GM18508 (cell line): ENCODE results near the gene RIBC2.
"Not testable (repeated sequence)": the region's sequence is repeated elsewhere in the genome, so short reads cannot be mapped to it uniquely, and the experiment has no call there.

ENCODE experiments used
- ATAC-seq: cut with Tn5 transposase; IDR thresholded peaks from one replicate; pipeline ENCODE4 v1.9.1; 2021; ENCODE audit warnings: moderate number of reproducible peaks; ENCODE audit not compliant: insufficient read depth, unreplicated experiment

The RIBC2 gene, protein sequence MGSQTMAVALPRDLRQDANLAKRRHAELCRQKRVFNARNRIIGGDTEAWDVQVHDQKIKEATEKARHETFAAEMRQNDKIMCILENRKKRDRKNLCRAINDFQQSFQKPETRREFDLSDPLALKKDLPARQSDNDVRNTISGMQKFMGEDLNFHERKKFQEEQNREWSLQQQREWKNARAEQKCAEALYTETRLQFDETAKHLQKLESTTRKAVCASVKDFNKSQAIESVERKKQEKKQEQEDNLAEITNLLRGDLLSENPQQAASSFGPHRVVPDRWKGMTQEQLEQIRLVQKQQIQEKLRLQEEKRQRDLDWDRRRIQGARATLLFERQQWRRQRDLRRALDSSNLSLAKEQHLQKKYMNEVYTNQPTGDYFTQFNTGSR

DNA sequence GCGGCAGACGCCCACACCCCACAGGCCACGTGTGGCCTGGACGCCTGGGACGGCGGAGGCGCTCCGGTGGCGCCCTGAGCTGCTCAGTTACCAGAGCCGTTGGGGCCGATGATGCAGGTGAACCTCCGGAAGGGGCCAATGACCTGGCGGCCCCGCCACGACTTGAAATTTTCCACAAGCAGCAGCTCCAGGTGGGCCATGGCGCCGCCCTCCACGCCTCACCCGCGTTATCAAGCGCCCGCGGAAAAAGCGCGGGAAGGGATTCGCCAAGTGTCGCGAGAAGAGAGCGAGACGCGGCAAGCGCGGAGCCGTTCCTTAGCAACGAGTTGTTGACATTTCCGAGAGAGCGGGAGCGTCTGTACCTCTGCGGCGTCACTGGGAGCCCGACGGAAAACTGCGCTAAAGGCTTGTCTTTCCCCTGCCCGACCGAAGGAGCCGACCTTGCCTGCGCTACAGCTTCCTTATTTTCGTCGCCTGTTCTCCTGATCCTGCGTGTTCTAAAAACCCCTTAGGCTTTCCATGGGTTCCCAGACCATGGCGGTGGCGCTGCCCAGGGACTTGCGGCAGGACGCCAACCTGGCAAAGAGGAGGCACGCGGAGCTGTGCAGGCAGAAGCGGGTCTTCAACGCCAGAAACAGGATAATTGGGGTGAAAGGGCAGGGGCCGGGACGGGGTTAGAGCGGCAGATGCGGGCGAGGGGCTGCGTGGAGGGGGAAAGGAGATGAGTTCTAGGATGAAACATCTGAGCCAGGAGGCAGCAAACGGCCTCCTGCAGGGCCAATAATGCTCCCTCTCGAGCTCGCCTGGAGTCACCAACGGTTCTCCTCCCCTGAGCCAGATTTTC is at the start of gene RIBC2, which contains the start of gene SMC1B:
TSS of gene RIBC2 (plus strand) at position 326 of the 844 bp plus-strand sequence. CDS start at position 520, 194 bp downstream.
TSS of gene SMC1B (minus strand) at position 232 of the 844 bp plus-strand sequence. CDS start at position 200, 32 bp downstream.
- ATAC-seq, result no peak

DNA sequence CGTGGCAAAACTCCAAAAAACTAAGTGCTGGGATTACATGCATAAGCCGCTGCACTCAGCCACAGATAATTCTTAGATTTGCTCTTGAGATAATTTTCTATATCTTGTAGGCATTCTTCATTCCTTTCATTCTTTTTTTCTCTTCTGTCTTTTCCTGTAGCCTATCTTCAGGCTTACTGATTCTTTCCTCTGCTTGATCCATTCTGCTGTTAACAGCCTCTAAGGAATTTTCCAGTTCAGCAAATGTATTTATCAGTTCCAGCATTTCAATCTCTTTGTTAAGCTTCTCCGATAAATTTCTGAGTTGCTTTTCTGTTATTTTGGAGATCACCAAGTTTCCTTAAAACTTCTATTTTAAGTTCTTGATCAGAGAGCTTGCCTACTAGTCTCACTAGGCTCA is 46.8 kb upstream of the RIBC2 start:
- no peak for ATAC-seq

DNA sequence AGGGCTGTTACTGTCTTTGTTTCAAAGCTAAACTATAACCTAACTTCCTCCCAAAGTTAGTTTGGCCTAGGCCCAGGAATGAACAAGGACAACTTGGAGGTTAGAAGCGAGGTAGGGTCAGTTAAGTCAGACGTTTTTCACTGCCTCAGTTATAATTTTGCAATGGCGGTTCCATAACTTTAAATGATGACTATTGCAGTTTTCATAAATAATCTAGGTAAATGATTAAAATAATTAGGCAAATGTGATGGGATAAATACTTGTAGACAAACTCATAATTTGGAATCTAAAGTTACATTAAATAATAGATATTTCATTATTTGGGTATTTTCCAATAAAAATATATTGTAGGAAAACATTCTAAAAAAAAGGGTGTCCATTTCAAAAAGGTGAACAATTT is 39.9 kb upstream of the RIBC2 start:
- ATAC-seq, result not testable (repeated sequence)

DNA sequence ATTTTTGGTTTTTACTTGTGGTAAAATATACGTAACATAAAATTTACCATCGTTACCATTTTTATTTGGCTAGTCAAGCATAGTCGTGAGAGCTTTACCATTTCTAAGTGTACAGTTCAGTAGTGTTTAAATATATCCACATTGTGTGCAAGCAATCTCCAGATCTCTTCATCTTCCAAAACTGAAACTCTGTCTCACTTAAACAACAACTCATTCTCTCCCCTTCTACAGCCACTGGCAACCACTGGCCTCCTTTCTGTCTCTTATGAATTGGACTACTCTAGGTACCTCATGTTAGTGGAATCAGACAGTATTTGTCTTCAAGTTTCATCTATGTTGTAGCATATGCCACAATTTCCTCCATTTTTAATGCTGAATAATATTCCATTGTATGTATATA is 37.5 kb upstream of the RIBC2 start:
- ATAC-seq, result no peak

DNA sequence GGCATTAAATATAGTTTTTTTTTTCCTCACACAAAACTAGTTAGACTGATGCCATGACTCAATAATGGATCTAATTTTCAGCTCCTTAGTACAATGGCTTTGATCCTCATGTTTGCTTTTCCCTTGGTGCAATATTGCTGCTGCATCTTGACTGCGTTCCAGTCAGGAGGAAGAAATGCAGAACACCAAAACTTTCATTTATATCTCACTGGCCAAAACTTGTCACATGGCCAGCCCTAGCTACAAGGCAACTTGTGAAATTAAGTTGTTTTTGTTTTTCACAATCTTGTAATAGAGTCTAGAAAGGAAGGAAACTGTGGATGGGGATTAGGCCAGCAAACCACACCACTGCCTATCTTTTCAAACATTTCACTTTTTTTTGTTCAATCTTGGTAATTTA is 36.8 kb upstream of the RIBC2 start:
- no peak for ATAC-seq

DNA sequence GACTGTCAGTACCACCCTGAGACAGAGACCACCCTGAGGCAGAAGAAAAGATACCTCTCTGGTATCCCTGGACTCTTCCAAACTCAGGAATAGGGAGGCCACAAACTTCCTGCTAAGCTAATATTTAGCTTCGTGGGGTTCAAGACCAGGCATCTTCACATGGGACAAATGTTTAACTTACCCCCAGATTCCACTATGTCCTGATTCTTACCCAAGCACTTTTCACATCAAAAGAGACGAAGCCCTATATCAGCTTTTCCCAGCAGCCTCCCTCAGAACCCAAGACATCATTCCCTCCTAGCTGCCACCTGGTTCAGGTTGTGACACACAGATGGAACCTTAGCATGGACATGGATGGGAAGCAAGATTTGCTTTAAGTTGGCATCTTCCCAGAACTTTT is 32.1 kb upstream of the RIBC2 start:
- no peak for ATAC-seq

DNA sequence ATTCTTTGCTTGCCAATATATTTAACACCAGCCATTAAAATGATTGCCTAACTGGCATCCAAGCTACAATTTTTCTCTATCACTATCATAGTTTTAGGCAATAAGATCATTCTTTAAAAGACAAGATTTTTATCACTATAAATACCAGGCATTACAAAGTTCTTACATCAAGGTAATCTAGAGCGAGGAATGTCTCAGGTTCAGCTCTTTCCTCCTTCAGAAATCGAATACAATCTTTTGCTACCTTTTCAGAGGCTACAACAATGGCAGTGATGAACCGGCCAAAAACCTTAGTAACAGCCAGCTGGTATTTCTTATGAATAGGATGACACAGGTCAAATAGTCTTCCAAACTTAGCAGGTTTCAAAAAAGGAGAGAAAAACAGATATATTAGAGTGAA is 23.9 kb upstream of the RIBC2 start:
- no peak for ATAC-seq

DNA sequence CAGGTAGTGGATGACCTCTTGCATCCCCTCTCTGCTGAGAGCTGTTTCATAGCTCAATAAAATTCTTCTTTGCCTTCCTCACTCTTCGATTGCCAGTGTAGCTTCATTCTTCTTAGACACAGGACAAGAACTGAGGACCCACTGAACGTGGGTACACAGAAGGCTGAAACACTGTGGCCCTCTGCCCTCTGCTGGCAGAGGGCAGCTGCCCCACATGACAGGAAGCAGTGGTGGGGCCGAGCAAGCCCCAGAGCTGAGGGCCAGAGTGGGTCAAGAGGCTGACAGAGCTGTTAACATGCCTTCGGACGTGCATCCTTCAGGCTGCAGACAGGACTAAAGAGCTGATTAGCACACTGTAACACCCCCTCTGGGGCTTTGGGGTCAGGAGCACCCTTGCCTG is 15.7 kb upstream of the RIBC2 start:
- ATAC-seq, result no peak

DNA sequence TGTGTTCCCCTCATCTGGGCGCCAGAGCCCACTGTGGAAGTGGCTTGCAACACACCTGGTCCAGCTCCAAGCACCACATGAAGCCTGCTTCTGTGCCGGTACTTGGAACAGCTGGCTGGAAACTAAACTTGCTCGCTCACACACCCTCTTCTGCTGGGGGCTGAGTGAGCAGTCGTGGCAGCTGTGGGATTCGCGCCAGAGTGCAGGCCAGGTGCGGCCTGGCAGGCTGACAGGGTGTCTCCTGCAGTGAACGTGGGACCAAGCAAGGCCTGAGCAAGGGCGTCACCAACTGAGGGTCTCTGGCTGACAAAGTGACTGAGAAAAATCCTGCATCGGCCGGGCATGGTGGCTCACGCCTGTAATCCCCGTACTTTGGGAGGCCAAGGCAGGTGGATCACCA is 15.3 kb upstream of the RIBC2 start:
- ATAC-seq, result no peak

DNA sequence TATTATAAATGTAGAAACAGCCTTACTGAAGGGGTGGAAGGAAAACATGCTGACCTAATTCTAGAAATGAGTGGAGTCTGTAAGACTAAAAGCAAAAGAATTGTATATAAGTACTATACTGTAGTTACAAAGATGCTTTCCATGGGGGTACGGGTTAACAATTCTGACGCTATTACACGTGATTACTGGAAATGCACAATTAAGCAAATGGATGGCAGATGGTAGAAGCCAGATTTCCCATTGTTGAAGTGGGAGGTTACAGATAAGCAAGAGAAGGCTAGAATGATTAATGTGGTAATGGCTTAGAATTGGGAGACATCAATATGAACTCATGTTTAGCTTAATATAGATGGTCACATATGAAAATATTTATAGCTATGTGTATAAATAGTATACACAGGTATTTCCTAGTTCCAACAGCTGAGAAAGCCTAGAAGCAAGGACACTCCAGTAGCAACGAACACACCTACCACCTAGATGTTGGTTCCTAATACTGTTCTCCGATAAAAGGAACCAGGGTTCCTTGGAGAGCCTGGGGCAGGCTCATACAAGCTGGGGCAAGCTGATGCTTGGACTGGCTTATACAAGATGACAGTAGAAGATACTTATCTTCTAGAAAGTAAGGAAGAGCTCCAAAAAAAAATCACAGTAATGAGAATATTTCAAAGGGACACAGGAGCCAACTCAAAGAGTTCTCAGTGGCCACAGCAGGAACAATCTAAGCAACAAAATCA is 13.6 kb upstream of the RIBC2 start:
- no peak for ATAC-seq

DNA sequence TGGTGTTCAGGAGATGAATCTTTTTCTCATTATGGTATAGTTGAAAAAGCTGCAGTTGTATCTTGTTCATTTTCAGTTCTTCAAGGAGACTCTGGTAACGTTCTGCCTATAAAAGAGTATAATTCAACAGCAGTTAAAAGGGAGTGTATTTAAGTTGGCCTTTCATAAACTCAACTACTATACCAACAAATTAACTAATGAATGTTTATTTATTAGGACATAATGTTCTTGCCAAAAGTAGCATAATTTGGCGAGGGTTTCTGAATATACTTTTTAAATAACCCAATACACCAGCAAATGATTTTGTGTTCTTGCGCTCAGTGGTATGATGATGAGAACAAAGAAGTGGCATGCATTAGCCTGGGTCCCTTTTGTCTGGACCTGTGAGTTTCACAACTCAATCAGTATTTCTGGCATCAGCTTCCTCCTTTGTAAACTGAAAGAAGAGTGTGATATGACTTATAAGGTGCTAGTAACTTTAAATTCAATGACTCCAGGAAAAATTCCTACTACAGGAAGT is 11.0 kb upstream of the RIBC2 start:
- no peak for ATAC-seq

DNA sequence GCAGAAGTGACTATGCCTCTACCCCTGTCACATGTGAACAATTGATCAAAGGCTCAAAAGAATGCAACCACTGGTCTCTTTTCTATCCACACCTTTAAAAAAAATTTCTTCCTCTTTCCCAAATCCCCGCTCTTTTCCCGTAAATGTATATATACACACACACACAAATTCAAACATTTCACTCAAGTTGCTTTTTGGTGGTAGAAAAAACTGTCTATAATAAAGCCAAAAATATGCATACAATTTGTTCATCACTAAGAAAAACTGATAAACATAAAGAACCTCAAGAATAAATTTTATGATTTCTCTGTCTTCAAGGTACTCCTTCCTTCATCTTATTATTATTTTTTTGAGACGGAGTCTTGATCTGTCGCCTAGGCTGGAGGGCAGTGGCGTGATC is 5.7 kb upstream of the RIBC2 start:
- no peak for ATAC-seq

DNA sequence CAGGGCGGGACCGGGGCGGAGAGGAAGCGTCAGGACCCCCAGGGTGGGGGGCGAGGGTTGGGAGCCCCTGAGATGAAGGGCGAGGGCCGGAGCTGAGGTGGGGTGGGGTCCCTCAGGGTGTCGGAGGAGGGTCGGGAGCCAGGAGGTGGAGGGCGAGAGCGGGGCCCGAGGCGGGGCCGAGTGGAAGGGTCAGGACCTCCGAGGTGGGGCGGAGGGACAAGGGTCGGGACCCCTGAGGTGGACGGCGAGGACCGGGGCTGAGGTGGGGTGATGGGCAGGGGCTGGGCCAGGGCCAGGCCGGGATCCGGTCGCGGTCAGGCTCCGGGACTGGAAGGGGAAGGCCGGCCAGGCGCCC is 503 bp upstream of the RIBC2 start:
- no peak for ATAC-seq

DNA sequence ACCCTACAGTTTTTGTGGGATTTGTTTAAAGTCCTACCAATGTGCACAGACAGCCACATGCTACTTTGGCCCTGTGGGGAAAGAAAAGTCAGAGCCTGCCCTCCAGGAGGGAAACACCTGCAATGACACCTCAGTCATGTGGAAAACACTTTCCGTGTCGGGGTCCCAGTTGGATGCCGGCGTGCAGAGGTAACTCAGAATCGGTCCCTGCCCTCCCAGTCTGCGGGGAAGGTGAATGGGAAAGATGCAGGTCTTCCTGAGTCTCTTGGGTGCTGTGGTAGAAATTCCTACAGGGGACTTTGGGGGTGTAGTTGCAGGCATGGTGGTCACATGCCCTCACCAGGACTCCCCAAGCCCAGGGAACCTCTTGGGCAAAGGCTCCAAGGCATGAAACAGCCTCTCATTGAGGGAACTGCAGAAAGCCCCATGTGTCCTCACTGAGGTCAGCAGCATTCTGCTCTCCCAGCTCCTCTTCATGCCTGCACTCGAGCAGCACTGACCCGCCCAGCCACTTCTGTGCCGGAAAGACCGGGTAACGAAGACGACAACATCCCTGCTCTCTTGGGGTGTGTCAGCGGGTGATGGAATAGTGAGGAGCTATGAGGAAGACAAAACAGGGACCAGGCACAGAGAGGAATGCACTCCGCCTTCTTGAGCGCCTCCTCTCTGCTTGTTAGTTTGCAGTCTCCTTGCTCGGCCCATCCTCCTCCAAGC is 4.7 kb downstream of the RIBC2 start:
- no peak for ATAC-seq

DNA sequence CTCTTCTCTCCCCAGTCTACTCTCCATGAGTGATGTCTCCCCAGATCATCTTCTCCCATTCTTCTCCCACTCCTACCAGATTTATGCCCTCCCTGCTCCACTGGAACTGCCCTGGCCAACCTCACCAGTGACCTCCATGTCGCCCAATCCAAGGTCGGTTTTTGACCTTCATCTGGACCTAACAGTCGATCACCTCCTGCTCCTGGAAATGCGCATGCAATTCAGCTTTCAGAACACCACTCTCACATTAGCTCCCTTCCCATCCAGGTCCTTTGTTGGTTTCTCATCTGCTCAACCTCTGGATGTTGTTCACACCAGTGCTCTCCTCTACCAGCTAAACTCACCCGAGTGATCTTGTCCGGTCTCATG is 5.3 kb downstream of the RIBC2 start:
- ATAC-seq, result no peak

DNA sequence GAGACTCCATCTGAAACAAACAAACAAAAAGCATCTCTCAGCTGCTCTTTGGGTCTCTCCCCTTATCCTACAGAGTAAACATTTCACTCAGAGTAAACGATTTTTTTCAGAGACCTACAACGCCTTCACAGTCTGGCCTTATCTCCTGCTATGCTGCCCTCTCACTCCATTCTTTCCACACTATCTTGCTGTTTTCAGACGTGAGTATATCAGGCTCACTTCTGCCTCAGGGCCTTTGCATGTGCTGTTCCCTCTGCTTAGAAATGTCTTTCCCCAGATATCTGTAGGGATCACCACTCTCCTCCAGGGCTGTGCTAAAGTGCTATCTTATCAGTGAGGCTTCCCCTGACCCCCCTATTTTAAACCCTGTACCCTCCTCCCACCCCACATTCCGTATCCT is 6.5 kb downstream of the RIBC2 start:
- no peak for ATAC-seq

DNA sequence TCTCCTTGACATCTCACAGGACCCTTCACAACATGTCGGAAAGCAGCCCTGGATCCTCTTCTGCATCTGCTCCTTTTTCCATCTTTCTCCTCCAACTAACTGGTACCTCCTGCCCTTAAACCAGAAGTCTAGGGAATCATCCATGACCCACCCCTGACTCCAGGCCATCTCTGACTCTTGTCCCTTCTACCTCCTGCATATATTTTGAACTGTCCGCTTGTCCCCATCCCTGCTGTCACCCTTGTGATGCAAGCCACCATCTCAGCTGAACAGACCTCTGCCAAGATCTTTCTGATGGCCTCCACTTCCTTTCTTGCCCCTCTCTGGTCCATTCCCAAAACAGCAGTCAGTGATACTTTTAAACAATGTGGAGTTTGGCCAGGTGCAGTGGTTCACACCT is 7.0 kb downstream of the RIBC2 start:
- no peak for ATAC-seq

DNA sequence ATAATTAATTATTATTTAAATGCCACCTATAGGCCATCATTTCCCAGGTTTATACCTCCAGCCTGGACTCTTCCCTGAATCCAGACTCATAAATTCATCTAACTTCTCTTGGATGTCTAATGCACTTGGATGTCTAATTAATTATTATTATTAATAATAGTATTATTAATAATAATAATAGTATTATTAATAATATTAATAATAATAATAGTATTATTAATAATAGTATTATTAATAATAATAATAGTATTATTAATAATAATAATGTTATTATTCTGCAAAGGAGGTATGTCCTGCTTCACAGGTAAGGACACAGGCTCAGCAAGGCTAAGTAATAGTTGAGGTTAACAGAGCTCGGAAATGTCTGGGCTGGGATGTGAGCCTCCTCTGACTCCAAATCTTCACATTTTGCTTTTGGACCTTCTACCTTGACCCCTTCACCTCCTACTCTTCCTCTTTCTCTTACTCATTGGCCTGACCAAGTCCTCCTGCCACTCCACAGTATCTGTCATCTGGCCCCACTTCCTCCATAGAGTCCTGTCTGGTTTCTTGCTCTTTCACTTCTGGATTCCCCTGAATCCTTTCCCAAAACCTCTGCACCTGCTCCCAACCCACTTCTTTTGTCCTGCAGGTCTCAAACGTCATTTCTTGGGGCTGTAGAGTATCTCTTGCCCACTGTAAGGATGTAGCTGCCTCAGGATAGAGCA is 8.0 kb downstream of the RIBC2 start:
- ATAC-seq, result no peak

DNA sequence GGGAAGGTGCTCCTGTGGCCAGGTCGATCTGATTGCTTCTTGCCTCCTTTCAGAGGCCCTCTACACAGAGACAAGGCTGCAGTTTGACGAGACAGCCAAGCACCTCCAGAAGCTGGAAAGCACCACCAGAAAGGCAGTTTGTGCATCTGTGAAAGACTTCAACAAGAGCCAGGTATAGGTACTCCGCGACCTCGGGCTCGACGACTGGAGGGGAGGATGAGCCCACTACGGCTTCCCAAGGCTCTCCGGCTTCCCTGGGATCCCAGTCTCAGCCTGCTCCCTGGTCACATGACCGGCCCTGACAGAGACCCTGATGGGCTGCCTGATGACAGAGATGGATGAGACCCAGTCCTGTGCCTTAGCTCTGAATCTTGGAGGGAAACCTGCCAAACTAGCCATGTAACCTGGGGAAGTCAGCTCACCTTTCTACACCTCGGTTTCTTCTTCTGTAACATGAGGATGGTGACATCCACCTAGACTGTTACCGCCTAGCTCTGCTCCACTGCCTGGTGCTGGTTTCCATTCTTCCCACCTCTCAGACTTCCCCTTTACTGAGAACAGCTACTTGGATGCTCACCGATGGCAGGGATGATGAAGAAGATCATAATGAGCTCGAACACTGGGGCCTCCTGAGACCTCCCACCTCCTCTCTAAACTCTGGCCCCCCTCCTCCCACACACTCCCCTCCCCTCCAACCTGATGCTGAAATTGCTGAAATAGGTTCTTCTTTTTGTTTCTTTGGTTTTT is 8.9 kb downstream of the RIBC2 start:
- no peak for ATAC-seq
